ENCODE measurements around the gene F2.

The F2 gene

DNA sequence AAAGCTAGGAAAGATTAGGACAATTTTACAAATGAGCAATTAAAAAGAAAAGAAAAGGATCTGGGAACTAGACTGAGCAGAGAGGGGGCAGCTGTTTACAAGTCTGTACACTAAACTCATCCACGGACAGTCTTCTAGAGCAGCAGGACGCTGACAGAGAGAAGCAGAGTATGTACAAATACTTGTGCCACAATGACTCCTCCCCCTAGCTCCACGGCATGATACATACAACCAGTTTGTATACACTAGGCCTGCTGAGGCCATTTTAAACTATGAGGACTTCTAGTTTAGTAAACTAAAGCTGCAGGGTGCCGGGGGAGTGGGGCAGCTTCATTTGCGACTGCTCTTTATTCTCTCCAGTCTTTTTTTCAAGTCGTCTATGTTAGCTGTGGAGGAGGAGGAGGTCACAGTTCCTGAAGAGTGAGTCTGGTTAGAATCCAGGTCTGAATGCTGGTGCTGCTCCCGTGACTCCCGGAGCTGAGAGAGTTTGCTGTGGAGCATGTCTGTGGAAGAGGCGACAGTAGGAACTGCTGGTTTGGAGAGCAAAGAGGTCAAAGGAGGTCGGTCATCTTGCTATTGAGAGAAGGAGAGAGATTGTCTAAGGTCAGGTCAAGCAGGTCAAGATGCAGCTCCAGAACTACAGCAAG is 24.8 kb downstream of the F2 start:
- no peak for DNase-seq

DNA sequence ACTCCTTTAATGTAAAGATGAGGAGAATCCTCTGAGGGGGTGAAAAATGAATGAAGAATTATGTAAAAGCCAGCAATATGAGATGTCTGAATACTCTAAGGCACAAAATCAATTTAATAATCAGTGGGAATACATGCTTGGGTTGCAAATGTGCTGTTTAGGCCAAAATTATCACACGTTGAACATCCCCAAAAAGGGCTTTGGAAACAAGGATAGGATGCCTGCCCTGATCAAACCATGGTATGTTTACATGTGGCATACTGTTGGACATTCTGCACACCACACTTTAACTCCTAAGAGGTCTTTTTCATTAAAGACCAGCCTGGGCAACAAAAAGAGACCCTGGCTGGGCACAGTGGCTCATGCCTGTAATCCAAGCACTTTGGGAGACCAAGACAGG is 26.3 kb downstream of the F2 start:
- DNase-seq: no peak

DNA sequence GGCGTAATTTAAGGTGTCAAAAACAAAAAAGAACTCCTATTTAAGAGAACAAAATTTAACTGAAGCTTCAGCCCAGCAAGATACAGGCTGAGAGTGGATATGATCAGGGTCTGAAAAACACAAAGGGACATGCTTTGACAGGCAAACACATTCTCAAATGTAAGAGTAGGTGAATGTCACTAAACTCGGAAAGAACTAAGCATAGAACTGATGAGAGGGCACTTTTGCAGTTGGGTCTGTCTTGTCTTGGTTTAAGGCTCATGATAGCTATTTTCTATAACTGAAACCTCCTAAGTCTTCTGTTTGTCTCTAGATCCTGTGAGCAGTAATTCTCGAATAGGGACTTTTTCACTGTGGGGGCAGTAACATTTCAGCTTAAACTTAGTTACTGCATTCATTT is 27.0 kb downstream of the F2 start:
- DNase-seq: no peak

DNA sequence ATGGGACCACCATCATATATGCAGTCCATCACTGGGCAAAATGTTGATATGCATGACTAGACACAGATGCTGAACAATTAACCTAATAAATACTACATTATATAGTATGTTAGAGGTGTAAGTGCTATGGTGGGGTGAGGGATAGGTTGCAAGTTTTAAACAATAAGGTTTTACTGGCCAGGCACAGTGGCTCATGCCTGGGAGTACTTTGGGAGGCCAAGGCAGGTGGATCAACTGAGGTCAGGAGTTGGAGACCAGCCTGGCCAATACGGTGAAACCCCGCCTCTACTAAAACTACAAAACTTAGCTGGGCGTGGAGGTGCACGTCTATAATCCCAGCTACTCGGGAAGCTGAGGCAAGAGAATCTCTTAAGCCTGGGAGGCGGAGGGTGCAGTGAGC is 28.1 kb downstream of the F2 start:
- DNase-seq: no peak

DNA sequence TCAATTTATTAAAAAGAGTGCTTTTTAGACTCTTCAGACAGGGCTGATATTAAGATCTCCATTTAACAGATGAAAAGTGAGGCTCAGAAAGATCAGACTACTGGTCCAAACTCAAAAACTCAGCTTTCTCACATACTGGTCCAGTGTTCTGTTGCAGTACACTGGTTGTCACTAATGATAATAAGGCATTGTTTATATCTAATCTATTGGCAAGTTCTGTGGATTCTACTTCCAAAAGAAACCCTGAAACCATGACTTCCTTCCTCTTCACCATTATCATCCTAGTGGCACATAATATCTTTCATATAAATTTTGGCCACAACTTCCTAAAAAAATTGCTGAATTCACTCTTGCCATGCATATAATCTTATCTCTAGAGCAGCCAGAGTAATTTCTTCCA is 36.9 kb downstream of the F2 start:
- peak; percentile 41 for DNase-seq

DNA sequence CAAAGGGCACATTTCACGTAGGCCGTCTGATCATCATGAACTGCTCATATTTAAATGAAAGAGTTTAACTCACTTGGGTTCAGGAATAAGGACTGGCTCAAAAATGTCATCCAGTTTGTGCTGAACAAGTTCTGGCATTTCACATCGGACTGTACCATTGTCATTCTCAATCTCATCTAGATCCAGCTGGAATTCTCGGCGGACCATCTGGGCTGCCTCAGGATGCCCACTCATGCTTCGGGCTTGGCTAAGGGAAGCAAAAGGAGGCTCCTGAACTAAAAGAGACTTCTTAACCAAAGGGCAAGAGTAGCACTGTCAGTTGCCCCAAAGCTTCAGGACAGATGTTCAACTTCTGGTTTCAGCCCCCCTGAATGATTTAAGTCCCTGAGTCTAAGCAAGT is 40.2 kb downstream of the F2 start:
- DNase-seq: no peak

DNA sequence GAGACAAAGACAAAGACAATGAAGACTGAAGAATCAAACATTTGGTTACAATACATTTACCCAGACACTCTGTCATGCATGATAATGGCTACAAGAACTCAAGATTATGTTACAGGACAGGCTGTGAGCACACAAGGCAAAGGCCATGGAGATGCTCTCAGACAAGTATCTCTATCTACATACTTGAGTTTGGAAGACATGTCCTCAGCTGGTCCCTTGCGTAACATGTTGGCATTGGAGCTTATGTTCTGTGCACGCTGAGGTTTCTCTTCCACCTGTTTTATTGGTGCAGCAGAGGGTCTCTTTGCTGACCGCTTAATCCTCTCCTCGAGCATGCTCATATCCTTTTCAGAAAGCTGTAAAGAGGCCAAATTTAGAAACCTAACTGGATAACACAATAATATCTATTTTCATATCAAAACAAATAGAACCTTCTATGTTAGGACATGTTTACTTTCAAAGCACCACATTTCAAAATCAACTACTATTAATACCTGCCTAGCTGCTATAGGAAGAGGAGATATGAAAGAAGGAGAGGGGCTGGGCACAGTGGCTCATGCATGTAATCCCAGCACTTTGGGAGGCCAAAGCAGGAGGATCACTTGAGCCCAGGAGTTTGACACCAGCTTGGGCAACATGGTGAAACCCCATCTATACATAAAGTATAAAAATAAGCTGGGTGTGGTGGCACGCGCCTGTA is 41.6 kb downstream of the F2 start:
- DNase-seq: no peak

DNA sequence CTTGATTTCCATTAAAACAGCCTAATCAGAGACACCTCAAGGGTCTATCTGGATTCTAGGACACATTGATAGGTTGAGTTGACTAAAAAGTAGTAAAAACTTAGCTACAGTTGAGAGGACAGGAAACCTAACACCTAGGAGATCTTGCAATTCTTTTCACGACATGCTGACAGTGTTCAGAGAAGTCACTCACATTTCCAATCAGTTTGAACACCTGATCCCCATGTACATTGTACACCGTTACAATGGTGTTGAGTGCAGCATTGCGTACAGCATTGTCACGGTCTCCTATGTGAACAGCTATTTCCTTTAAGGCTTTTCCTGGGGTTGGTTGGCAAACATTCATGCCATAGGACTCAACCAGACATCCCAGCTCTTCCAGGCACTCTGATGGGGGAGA is 42.8 kb downstream of the F2 start:
- DNase-seq: no peak

DNA sequence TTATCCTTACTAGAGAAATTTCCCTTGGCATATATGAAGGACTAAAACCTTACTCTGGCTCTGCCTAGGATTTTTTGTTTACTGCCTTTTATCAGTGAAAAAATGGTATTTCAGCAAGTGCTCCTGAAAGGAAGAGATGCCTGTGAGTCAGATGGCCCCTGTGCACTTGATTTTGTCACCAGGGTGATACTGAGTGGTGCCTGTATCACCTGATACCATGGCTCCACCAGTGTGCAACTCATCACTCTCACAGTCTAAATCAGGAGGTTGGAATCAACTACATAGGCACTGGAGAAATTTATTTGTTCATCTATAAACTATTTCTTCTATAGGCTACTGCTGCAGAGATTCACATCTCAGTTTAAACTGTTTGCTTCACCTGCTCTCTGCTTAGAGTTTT is 43.2 kb downstream of the F2 start:
- DNase-seq: no peak

DNA sequence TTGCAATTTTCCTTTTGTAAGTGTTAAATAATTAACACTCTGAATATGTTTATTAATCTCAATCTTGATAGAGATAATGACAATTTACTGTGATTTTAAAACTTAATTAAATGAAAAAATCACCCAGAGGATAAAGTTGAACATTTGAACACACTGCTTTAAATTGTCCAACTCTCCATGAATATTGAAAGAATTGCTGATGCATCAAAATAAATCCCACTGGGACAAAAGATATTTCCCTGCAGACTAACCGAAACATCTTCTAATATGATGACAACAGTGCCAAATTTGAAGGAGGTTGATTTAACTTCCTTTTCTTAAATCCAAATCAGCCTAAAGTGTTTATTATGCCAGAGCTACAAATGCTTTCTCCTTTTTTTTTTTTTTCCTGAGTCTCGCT is 47.6 kb downstream of the F2 start:
- no peak for DNase-seq

DNA sequence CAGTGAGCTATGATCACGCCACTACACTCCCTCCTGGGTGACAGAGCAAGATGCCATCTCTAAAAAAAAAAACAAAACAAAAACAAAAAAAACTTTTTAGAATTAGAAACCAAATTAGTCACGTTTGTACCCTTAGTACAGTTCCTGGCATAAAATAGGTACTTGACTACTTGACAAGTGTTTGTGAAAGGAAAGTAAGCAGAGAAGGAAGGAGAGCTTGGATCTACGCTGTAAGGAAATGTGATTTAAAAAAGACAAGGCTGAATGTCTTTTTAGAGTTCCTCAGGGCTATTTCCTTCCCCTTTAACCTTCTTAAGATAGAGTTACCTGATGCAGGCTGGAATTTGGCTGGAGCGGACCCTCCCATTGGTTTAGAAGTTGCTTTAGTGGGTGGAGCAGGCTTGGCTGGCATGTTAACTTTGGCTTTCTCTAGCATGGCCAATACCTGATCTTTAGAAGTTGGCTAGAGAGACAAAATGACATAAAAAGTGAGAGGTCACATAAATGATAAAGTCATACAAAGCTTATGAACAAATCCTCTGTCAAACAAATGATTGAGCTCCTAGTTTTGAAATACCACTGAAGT is 50.7 kb downstream of the F2 start:
- no peak for DNase-seq

DNA sequence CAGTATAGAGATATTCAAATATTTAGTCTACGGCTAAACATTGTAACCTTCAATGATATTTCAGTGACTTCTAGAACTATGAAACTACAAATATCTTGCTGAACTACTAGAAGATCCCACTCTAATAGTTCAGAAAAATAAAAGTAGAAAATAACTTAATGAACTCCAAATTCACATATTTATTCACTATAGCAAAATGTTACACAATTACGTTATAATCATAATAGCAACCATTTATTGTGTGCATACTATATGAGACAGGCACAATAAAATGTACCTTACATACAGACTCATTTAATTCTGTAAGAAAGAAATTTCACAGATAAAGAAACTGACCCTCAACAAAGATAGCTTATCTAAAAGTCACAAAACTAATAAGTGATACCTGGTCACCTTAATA is 57.9 kb downstream of the F2 start:
- DNase-seq: no peak

DNA sequence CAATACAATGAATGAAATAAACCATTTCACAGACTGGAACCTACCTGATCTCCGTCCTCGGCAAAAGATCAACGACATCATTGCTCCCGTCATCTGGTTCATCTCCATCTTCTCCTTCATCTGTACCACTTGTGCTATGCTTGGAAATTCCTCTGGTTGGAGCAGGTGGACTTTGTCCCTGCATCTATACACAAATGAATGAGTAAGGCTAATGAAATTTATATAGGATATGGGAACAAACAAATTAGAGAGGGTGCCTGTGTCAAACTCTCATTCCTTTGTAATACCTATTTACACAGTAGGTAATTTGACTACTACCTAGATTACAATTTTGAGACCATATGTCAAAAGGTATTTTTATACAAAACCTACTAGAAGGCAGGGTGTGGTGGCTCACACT is 59.4 kb downstream of the F2 start:
- DNase-seq: no peak
